ENCODE data around the gene RIPK4. TPM values are rescaled to one million over a fixed set of nuclear protein-coding genes. Genes with fewer than 3 reads are reported as not detected.

Gene RIPK4
- polyA plus RNA-seq, 1 donor from 2014 or later = not detected

- Histone ChIP-seq H4K20me1 (ENCODE audit: insufficient read depth) (no peaks in the 10 kb centered on the region), H3K79me2 (replicated peaks; ENCODE audit: insufficient read depth, low read length) (no peaks in the 10 kb centered on the region), H3F3A (ENCODE audit: insufficient read depth, low read length, poor library complexity, severe bottlenecking) (no peaks in the 10 kb centered on the region), H3K36me3 (ENCODE audit: insufficient read depth, low read length) (no peaks in the 10 kb centered on the region), H3K9me2 (ENCODE audit: insufficient read depth, low read length) (no peaks in the 10 kb centered on the region), H3K27me3 (ENCODE audit: insufficient read depth, low read depth, low read length) (peaks cover 8% of the 10 kb centered on the region), H2AFZ (ENCODE audit: low read depth, low read length) (no peak overlapping the region), H3K9me3 (ENCODE audit: low read length) (no peaks in the 10 kb centered on the region), H3K27ac (ENCODE audit: low read length) (no peak overlapping the region), H3K4me2 (ENCODE audit: low read length) (no peak overlapping the region), H3K9ac (ENCODE audit: low read length) (no peak overlapping the region), H3K4me3 (ENCODE audit: low read length) (no peak overlapping the region)
- no peak for TF ChIP-seq EP300 (conservative IDR thresholded peaks at IDR 0.05; ENCODE audit: poor library complexity, severe bottlenecking)
- no peak for TF ChIP-seq SMC3 (conservative IDR thresholded peaks at IDR 0.05; ENCODE audit: poor library complexity)
- no peak for TF ChIP-seq POLR2AphosphoS5 (IDR thresholded peaks at IDR 0.05)
- TF ChIP-seq MXI1 (conservative IDR thresholded peaks at IDR 0.05; ENCODE audit: poor library complexity, severe bottlenecking) = no peak
- no peak for TF ChIP-seq CTCF (IDR thresholded peaks at IDR 0.05; ENCODE audit: poor library complexity, severe bottlenecking)
- no peak for TF ChIP-seq REST (IDR thresholded peaks at IDR 0.05; ENCODE audit: borderline replicate concordance)
- TF ChIP-seq EZH2 (IDR thresholded peaks at IDR 0.05; ENCODE audit: borderline replicate concordance, insufficient read depth, low read length, poor library complexity, severe bottlenecking) = no peak
- no peak for TF ChIP-seq TAF1 (IDR thresholded peaks at IDR 0.05; ENCODE audit: low read depth)
- no peak for TF ChIP-seq RAD21 (conservative IDR thresholded peaks at IDR 0.05)
Measured at GRCh38 chr21:41779659-41780058, 12.8 kb upstream of the RIPK4 start.

- Histone ChIP-seq H3K9me2 (ENCODE audit: insufficient read depth, low read length) (no peaks in the 10 kb centered on the region), H3K9me3 (ENCODE audit: low read length) (no peaks in the 10 kb centered on the region), H3K79me2 (replicated peaks; ENCODE audit: insufficient read depth, low read length) (no peaks in the 10 kb centered on the region), H3K4me2 (ENCODE audit: low read length) (no peak overlapping the region), H3K27ac (ENCODE audit: low read length) (no peak overlapping the region), H3F3A (ENCODE audit: insufficient read depth, low read length, poor library complexity, severe bottlenecking) (no peaks in the 10 kb centered on the region), H3K27me3 (ENCODE audit: insufficient read depth, low read depth, low read length) (peaks cover 8% of the 10 kb centered on the region), H4K20me1 (ENCODE audit: insufficient read depth) (no peaks in the 10 kb centered on the region), H3K4me3 (ENCODE audit: low read length) (no peak overlapping the region), H2AFZ (ENCODE audit: low read depth, low read length) (no peak overlapping the region), H3K9ac (ENCODE audit: low read length) (no peak overlapping the region), H3K36me3 (ENCODE audit: insufficient read depth, low read length) (no peaks in the 10 kb centered on the region)
- no peak for TF ChIP-seq MXI1 (conservative IDR thresholded peaks at IDR 0.05; ENCODE audit: poor library complexity, severe bottlenecking)
- no peak for TF ChIP-seq SMC3 (conservative IDR thresholded peaks at IDR 0.05; ENCODE audit: poor library complexity)
- no peak for TF ChIP-seq EP300 (conservative IDR thresholded peaks at IDR 0.05; ENCODE audit: poor library complexity, severe bottlenecking)
- no peak for TF ChIP-seq CTCF (IDR thresholded peaks at IDR 0.05; ENCODE audit: poor library complexity, severe bottlenecking)
- no peak for TF ChIP-seq RAD21 (conservative IDR thresholded peaks at IDR 0.05)
- no peak for TF ChIP-seq TAF1 (IDR thresholded peaks at IDR 0.05; ENCODE audit: low read depth)
- TF ChIP-seq REST (IDR thresholded peaks at IDR 0.05; ENCODE audit: borderline replicate concordance) = no peak
- no peak for TF ChIP-seq EZH2 (IDR thresholded peaks at IDR 0.05; ENCODE audit: borderline replicate concordance, insufficient read depth, low read length, poor library complexity, severe bottlenecking)
- TF ChIP-seq POLR2AphosphoS5 (IDR thresholded peaks at IDR 0.05) = no peak
Measured at GRCh38 chr21:41778930-41779600, 12.2 kb upstream of the RIPK4 start.
